Right atrium auricular region (tissue), 2 donors: ENCODE results near the gene CD8B. TPM values are rescaled to one million over a fixed set of nuclear protein-coding genes. Genes with fewer than 3 reads are reported as not detected.

ENCODE experiments used
- DNase-seq: peaks from one replicate; pipeline ENCODE4 v3.0.0-alpha.2; 2019; ENCODE audit warnings: low spot score
- H3K27ac ChIP-seq, 2 donors: fragments of 200-600 bp; sonication (generic); 1 replicate in 1 of 2; 2 replicates in 1 of 2; pipeline ENCODE4 v1.5.1; 2016 to 2019
- H3K27me3 ChIP-seq, 2 donors: fragments of 200-600 bp; sonication (generic); one replicate each; pipeline versions ENCODE4 v1.5.1 to v1.6.0; 2017 to 2019
- H3K36me3 ChIP-seq: fragments of 200-600 bp; sonication (generic); one replicate; pipeline ENCODE4 v1.5.1; 2016
- H3K4me1 ChIP-seq, 2 donors: fragments of 200-600 bp; sonication (generic); one replicate each; pipeline versions ENCODE4 v1.5.1 to v1.6.0; 2017 to 2019
- H3K4me3 ChIP-seq, 2 donors: fragments of 200-600 bp; sonication (generic); 1 replicate in 1 of 2; 2 replicates in 1 of 2; pipeline ENCODE4 v1.5.1; 2017 to 2019; ENCODE audit warnings: mild to moderate bottlenecking in 1 of 2, moderate library complexity in 1 of 2
- H3K9me3 ChIP-seq, 2 donors: fragments of 200-600 bp; sonication (generic); one replicate each; pipeline ENCODE4 v1.5.1; 2019
- CTCF ChIP-seq, 2 donors: fragments of 200-600 bp; sonication (generic); IDR thresholded peaks; one replicate each; pipeline ENCODE4 v1.5.1; 2019; ENCODE audit warnings: antibody characterized with exemption in 2 of 2
- total RNA-seq, 2 donors: library from RNA; depleted of rRNA; stranded (reverse); fragments of >200 nt; gene quantifications; one replicate each; pipeline ENCODE4 v1.1.0, GENCODE V29; 2016

CD8B gene
- total RNA-seq, 2 donors from 2014 or later = 0.33 to 0.75 TPM

GRCh38 chr2:86822668-86823345 is 38.9 kb downstream of the CD8B start:
- Histone ChIP-seq H3K36me3 (no peaks in the 10 kb centered on the region), H3K27me3 (no peaks in the 10 kb centered on the region), H3K9me3 (peaks cover 0 to 11% of the 10 kb centered on the region in 2 donors), H3K27ac (no peak overlapping the region), H3K4me1 (no peaks in the 10 kb centered on the region), H3K4me3 (no peak overlapping the region)
- TF ChIP-seq CTCF (IDR thresholded peaks at IDR 0.05) = no peak
- DNase-seq = no peak

- H3K4me1 ChIP-seq = no peaks in the 10 kb centered on the region
- no peak for DNase-seq
- no peaks in the 10 kb centered on the region for H3K36me3 ChIP-seq
- no peak for TF ChIP-seq CTCF (IDR thresholded peaks at IDR 0.05)
- no peak overlapping the region for H3K4me3 ChIP-seq
- peaks cover 0 to 11% of the 10 kb centered on the region in 2 donors for H3K9me3 ChIP-seq
- no peaks in the 10 kb centered on the region for H3K27me3 ChIP-seq
- H3K27ac ChIP-seq = no peak overlapping the region
These were observed 39.8 kb downstream of the CD8B start for GRCh38 chr2:86821842-86822241.

GRCh38 chr2:86821306-86821705 is 40.4 kb downstream of the CD8B start:
- DNase-seq = no peak
- peaks cover 0 to 11% of the 10 kb centered on the region in 2 donors for H3K9me3 ChIP-seq
- H3K4me3 ChIP-seq = no peak overlapping the region
- no peak overlapping the region for H3K27ac ChIP-seq
- H3K27me3 ChIP-seq = no peaks in the 10 kb centered on the region
- no peaks in the 10 kb centered on the region for H3K4me1 ChIP-seq
- no peak for TF ChIP-seq CTCF (IDR thresholded peaks at IDR 0.05)
- no peaks in the 10 kb centered on the region for H3K36me3 ChIP-seq

- no peaks in the 10 kb centered on the region for H3K27me3 ChIP-seq
- H3K9me3 ChIP-seq = peaks cover 0 to 11% of the 10 kb centered on the region in 2 donors
- H3K36me3 ChIP-seq = no peaks in the 10 kb centered on the region
- TF ChIP-seq CTCF (IDR thresholded peaks at IDR 0.05) = no peak
- DNase-seq = no peak
- H3K4me3 ChIP-seq = no peak overlapping the region
- no peaks in the 10 kb centered on the region for H3K4me1 ChIP-seq
- no peak overlapping the region for H3K27ac ChIP-seq
These were observed 42.7 kb downstream of the CD8B start for GRCh38 chr2:86818957-86819356.

- peaks cover 0 to 11% of the 10 kb centered on the region in 2 donors for H3K9me3 ChIP-seq
- H3K27me3 ChIP-seq = no peaks in the 10 kb centered on the region
- H3K4me1 ChIP-seq = no peaks in the 10 kb centered on the region
- no peaks in the 10 kb centered on the region for H3K36me3 ChIP-seq
- no peak for DNase-seq
- no peak overlapping the region for H3K27ac ChIP-seq
- no peak overlapping the region for H3K4me3 ChIP-seq
- TF ChIP-seq CTCF (IDR thresholded peaks at IDR 0.05) = no peak
These were observed 43.4 kb downstream of the CD8B start for GRCh38 chr2:86818114-86818801.
